DMS 273 treated with DMSO at 0.1 percent for 48 hours (cell line): ENCODE measurements around the gene CCDC157.
"Not testable (repeated sequence)": the region's sequence is repeated elsewhere in the genome, so short reads cannot be mapped to it uniquely, and the experiment has no call there.

Source experiments
- DNase-seq: peaks from one replicate; lab custom pipeline; 2025; lab: John Stamatoyannopoulos, UW

The CCDC157 gene

DNA sequence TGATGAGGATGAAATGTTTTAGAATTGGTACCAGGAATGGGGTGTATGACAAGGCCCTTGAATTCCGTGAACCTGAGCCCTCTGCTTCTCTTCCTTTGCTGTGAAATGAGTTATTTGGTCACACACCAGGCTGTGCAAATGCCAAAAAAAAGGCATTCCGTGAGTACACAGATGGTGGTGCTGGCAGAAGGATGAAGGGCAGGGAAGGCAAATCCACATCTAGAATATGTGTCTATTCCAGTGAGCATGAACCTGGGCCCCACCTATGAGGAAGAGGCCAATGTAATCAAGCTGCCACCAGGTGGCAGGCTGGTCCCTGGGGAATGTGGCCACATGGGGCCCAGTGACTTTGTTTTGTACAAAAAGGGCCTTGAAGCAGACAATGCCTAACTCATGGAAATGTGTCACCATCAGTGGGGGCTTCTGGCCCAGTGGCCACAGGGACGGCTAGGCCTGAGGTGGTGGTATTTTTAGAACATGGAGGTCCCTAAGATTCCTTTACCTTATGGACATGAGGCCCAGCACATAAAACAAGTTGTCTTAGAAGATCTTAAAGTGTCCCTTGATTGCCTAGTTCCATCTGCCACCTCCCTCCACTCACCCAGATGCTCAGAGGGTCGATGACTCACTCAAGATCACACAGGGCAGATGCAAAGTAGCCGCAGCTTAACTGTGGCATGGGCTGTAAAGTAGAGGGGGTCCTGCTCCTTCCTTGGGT lies 34.3 kb downstream of the CCDC157 start:
- peak; percentile 28 for DNase-seq

DNA sequence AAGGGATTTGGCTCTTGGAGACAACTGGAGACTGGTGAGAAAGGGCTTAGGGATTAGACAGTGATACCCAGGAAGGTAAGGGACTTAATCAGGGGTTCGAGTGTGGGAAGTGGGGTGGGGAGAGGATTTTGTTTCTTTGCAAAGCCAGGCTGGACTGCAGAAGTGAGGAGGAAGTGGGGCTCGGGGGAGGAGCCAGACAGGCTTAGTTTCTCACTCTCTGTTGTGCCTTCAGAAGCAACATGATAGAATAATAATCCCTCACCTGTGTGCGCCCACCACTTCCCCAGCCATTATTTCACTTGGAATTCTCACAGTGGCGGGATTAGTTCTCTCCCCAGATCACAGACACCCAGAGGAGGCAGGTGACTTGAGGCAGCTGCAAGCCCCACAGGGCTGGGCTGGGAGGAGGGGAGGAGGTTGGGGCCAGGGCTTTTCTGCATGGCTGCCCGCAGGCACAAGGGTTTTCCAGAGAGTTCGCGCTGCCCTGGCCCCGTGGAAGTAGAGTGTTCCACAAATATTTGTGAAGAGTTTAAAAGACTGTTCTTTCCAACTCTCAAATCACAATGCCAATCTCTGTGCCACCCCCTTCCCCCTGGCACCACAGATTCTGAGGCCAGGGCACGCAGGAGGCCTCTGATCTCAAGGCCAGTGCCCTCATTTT lies 36.0 kb downstream of the CCDC157 start:
- no peak for DNase-seq

DNA sequence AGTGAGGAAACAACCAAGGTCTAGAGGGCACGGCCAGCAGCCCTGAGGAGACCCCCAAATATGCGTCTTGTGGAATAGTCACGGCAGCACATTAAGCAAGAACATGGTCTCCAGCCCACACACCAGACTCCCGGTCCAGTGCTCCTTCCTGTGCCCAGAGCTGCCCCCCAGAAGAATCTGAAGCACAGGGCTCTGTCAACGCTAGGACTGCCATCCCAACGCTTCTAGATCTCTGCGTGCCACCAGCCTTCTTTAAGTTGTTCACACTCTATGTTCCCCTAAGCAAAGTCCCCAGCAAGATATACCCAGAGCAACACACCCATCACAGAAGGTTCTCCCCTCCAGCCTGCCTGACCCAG lies 36.5 kb downstream of the CCDC157 start:
- no peak for DNase-seq

DNA sequence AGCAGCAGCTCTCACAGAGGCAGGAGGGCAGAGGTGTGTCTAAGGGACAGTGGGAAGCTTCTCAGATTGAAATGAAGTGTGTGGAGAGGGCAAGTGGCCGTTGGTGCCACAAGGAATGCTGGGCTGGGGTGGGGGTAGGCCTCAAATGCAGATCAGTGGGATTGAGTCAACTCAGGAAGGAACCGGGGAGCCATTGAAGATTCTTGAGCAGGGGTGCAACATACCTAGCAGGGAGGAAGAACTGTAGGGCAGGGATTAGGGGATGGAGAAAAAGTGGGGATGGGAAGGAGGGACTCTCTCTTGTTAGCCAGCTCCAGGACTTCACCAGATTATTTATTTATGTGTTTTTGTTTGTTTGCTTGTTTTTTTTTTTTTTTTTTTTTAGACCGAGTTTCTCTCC lies 37.1 kb downstream of the CCDC157 start:
- no peak for DNase-seq

DNA sequence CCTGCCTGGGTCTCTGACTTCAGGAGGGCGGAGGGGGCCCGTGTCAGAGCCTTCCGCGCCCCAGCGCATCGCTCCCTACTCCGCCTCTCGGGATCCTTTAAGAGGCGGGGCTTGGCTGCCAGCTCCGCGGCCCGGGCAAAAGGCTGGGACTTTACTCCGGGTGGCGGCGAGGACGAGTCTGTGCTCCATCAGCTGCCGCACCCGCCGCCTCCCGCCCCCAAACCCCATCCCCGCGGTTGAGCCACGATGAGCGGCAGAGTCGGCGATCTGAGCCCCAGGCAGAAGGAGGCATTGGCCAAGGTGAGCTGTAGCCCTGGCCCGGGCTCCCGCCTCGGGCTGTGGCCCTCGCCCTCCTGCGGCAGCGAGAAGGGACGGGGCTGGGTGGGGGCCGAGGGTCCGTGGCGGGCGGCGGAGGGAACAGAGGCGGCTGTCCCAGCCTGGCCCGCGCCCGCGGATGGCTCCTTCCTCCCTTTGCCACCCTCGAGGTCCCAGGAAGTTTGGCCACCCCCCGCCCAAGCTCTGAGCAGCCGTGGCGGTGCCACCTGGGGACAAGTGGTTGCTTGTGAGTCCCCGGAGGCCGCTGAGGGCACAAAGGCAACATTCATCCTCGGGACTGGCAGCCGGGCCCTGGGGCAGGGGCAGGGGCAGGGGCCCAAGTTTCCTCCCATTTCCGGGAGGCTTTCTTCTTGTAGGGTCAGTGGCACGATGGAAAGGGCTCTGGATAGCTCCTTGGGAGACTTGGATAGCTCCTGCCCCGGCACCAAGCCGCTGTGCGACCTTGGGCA lies 40.3 kb downstream of the CCDC157 start, which contains the start of gene SEC14L2:
TSS of gene SEC14L2 (plus strand) at position 148 of the 785 bp plus-strand sequence. CDS start at position 247, 99 bp downstream.
- DNase-seq = no peak

DNA sequence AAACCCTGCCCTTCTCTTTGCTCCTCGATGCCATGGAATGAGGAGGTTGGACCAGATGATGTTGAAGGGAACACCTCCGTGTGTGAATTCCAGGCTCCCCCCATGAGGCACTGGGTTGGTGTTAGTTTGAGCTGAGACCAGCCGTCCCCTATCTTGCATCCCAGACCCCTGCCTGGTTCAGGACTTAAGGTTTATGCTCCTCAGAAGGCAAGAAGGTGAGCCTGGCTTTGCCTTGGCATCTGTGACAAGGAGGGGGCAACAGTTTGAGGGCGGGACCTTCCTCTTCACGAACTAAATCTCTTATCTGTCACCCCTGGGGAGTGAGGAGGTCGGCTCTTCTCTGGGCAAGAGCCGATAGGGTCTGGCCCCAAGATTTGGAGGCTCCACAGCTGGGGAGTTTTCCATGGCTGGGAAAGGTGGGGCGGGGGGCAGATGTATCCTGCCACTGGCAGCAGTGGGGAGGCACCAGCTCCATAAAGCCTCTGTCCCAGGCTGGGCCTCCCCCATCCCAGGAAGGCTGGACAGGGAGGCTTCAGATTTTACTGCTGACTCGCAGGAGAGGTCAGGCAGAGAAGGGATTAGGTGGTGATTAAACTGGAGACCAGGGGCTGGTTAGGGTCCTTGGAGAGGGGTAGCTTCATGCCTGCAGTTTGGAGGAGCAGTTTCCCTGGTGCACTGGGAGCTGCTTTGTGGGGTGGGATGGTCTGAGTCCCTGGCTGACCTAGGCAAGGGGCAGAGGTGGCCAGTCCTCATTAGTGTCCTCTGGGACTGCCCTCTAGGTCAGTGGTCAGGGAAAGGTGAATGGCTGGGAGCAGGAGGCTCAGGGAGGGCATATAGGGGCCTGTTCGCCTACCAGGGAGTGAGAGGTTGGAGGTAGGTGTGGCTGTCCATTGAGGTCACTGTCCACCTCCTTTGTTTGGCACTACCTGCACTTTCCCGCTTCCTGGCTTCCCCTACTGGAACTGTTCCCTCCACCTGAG lies 41.1 kb downstream of the CCDC157 start:
- DNase-seq = no peak

DNA sequence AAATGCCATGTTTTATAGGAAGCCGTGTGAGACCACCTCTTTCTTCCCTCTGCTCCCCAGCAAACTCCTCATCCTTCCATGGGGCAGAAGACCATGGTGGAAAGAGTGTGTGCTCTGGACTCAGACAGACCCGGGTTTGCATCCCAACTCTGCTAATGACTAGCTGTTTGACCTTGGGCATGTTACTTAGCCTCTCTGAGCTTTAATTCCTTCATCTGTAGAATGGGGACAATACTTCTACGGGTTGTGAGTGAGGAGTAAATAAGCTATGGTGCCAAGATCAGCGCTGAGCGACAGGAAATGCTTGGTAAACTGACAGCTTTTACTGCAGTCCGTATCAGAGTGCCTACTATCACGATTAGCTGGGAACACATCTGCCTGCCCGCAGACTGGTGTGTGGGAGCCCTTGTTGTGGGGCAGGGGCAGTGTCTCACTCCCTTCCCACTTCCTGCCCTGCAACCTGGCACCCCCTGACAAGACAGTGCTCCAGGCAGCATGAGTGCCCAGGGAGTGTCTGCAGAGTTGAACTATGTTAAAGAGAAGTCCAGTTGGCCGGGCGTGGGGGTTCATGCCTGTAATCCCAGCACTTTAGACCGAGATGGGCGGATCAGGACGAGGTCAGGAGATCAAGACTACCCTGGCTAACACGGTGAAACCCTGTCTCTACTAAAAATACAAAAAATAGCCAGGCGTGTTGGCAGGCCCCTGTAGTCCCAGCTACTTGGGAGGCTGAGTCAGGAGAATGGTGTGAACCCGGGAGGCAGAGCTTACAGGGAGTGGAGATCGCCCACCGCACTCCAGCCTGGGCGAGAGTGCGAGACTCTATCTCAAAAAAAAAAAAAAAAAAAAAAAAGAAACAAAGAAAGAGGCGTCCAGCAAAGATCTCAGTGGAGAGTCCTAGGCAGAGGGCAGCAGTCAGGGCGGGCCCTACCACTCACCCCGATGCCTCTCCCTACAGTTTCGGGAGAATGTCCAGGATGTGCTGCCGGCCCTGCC lies 42.2 kb downstream of the CCDC157 start:
- DNase-seq = no peak

DNA sequence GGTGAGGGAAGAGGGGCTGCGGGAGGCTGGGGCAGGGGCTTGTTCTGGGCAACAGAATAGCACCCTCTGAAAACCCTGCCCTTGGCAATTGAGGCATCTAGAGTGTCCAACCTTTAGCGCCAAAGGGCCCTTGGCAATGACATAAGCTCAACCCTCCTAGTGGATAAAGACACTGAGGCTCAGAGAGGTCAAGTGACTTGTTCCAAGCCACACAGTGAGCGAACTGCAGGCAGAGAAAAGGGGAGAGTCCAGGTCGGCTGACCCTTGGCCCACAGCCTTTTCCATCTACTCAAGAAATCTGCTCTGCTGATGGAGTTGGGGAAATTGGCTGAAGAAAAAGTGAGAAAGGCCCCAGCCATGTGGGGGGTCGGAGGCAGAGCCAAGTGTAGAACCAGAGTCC lies 42.9 kb downstream of the CCDC157 start:
- no peak for DNase-seq

DNA sequence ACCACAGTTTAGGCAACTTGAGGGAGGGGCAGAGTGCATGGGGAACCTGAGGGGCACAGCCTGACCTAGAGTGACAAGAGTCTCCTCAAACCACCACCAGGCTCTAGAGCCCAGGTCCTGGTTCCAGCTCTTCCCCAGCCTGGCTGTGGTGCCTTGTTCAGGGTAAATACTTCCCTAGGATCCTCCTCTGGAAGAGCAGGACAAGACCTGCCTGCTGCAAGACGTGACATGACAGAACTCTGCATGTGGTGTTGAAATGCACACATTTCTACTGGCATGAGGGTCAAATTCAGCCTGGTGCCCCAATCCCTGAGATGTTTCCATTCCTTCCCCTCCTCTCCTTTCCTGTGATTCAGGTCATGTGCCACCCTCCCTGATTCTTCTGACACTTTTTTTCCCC lies 43.4 kb downstream of the CCDC157 start:
- DNase-seq = no peak

DNA sequence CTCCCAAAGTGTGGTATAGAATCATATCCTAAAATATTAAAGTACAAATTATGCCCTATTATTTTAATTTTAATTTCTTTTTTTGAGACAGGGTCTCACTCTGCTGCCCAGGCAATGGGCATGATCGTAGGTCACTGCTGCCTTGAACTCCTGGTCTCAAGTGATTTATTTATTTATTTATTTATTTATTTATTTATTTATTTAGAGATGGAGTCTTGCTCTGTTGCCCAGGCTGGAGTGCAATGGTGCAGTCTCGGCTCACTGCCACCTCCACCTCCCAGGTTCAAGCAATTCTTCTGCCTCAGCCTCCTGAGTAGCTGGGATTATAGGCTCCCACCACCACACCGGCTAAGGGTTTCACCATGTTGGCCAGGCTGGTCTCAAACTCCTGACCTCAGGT lies 44.2 kb downstream of the CCDC157 start:
- not testable (repeated sequence) for DNase-seq

DNA sequence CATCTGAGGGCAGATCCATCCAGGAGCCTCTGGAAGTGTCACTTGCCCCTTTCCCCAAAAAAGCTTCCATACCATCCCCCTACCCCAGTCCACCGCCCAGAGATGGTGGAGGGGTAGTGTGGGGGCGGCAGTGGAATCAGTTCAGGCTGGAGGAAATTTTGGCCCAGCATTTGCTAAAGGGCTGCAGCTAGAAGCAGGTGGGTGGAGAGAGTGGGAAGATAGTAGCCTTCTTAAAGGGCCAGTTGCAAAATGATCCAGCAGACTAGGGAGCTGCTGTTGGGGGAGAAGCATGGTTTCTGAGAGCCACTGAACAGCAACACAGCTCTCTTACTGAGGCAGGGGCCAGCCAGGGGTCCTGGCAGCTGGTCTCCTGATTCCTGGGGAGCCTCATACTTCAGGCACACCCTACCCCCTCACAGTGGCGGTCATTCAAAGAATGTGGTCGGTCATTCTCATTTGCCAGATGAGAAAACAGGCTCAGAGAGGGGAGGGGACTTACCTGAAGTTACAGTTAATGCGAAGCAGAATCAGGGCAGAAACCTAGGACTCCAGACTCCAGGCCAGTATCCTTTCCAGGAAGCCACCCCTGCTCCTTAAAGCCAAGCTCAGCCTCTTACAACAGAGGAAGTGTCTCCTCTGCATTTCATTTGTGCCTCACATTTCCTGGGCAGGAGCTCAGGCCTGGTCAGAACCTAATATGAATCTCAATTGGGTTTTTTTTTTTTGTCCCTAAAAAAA lies 45.4 kb downstream of the CCDC157 start:
- DNase-seq = no peak

DNA sequence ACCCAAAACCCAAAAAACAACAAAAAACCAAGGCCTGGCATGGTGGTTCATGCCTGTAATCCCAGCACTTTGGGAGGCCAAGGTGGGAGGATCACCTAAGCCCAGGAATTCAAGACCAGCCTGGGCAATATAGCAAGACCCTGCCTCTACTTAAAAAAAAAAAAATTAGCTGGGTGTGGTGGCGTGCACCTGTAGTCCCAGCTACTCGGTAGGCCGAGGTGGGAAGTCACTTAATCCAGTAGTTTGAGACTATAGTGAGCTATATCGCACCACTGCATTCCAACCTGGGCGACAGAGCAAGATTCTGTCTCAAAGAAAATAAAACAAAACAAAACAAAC lies 45.9 kb downstream of the CCDC157 start:
- DNase-seq = not testable (repeated sequence)

DNA sequence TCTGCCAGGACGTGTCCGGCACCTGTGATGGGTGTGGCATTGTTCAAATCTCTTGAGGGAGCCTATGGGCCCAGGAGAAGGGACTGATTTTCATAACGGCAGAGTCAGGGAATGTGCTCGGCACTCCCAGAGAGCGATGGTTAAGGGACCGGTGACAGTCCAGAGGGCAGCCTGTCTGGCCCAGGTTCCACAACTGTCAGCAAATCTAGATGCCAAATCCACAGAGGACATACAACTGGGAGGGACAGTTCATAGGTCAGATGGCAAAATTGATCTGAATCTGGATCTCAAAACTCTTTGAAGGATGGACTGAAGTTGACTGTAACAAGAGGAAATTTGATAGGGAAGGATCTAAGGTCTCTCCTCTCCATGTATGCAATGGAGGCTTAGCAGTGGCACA lies 47.5 kb downstream of the CCDC157 start:
- no peak for DNase-seq

DNA sequence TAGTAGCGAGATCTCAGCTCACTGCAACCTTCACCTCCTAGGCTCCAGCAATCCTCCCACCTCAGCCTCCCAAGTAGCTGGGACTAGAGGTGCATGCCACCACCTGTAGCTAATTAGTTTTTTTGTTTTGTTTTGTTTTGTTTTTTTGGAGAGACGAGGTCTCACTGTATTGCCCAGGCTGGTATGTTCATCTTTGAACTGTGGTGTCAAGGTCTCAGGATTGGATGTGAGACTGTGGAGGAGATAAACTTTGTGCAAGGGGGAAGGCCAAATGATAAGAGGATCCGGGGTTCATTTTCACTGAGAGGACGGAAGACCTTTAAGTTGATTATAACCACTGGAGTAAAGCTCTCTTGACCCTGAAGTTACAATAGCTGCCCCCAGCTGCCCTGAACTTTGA lies 48.9 kb downstream of the CCDC157 start:
- no peak for DNase-seq

DNA sequence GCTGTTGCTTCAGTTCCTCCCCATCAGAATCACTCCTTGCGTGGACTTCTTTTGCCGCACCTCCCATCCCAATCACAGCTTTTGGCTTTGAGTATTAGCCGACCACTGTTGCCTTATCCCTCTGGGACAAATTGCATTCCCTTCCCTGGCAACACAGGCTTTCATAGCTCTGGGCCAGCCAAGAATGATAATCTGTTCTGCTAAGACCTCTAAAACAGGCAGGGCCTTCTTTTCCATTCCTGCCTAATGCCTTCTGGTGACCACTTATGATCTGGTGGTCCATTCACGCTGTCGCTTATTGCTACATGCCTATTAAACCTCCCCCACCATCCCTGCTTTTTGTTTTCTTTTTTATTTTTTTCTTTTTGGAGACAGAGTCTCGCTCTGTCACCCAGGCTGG lies 49.6 kb downstream of the CCDC157 start:
- no peak for DNase-seq

DNA sequence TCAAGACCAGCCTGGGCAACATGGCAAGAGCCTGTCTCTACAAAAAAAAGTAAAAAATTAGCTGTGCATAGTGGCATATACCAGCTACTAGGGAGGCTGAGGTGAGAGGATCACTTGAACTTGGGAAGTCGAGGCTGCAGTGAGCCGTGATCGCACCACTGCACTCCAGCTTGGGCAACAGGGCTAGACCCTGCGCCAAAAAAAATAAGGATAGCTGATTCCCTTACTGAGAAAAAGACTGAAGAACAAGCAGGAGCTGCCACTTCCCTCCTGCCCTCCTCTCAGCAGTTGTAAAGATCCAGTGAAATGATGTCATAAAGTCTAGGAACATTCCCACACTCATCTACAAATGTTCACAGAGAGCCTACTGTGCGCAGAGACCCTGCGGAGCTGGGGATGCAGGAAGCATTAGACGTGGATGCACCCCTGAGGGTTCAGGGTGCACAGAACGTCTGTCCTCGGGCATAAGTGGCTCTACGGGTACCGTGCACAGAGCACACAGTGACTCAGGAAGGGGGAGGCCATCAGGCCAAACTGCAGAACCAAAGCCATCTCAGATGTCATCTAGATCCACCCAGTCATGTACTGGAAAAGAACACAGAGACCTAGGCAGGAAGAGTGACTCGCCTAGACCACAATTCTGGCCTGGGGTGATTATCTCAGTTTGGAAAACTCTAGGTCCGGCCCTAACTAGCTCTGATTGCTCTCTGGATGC lies 51.7 kb downstream of the CCDC157 start:
- no peak for DNase-seq

DNA sequence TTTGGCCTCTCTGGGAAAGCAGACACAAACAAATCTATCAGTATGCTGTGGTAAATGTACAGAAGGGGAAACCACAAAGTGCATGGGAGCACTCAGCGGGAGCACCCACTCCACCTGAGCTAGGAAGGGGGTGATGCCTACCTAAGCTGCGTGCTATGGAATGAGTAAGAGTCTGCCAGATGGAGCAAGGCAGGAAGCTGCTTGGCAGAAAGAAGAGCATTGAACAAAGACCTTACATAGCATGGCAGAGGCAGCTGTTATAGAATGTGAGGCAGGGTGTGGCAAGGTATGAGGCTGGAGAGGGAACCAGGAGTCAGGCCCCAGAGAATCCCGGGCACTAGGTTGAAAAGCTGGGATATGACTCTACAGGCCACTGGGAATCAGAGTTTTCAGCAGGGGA lies 55.0 kb downstream of the CCDC157 start:
- no peak for DNase-seq

DNA sequence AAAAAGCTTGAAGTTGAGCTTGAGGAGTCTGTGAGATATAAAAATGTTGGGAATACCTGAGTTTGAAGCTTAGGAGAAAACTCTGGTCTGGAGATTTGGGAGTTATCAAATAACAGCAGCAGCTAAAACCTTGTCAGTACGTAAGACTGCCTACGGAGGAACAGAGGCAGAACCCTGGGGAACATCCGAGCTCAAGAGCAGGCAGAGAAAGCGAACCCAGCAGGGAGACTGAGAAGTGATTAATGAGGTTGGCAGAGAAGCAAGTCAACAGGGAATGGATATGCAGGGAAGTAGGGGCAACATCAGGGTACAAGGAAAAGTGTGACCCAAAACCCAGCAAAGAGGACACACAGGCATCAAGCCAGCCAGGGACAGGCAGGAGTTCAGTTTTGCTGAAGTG lies 56.2 kb downstream of the CCDC157 start:
- no peak for DNase-seq
